ENCODE data around the gene FAM222A.

FAM222A gene

DNA sequence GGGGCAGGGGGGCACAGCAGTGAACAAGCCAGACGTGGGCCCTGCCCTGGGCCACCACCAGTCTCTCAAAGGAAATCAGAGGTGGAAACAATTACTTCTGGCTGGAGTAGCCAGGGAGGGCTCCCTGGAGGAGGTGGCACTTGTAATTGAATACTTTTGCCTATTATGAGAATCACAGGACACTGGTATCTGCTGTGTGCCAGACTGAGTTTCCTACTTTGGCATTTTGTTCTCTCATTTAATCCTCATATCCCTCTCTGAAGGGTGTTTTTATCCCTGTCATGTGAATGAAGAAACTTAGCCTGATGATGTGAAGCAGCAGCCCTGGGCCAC is 7.2 kb downstream of the FAM222A start:
- Histone ChIP-seq H3K36me3 (replicated peaks; ENCODE audit: insufficient read depth, low read length) (no peaks in the 10 kb centered on the region), H3K27me3 (replicated peaks; ENCODE audit: insufficient read depth, low read length) (no peaks in the 10 kb centered on the region), H3K4me3 (ENCODE audit: low read length) (no peak overlapping the region), H2AFZ (ENCODE audit: low read length) (no peak overlapping the region), H4K20me1 (ENCODE audit: insufficient read depth, low read length) (no peaks in the 10 kb centered on the region), H3F3A (ENCODE audit: insufficient read depth, low read length) (no peaks in the 10 kb centered on the region), H3K9me2 (replicated peaks; ENCODE audit: insufficient read depth, low read length) (no peaks in the 10 kb centered on the region), H3K9ac (ENCODE audit: low read length) (no peak overlapping the region), H3K79me2 (ENCODE audit: low read length) (no peaks in the 10 kb centered on the region), H3K4me2 (ENCODE audit: low read depth, low read length) (no peak overlapping the region), H3K27ac (ENCODE audit: low read length) (no peak overlapping the region), H3K9me3 (replicated peaks; ENCODE audit: insufficient read depth, low read length) (no peaks in the 10 kb centered on the region), H3K4me1 (ENCODE audit: low read length) (no peaks in the 10 kb centered on the region)
- DNase-seq = no peak
- TF ChIP-seq EZH2phosphoT487 (IDR thresholded peaks at IDR 0.05; ENCODE audit: low read length) (no peak), EZH2 (optimal IDR thresholded peaks at IDR 0.05; ENCODE audit: low read depth, low read length) (no peak)
- TF ChIP-seq, protein P1, sequence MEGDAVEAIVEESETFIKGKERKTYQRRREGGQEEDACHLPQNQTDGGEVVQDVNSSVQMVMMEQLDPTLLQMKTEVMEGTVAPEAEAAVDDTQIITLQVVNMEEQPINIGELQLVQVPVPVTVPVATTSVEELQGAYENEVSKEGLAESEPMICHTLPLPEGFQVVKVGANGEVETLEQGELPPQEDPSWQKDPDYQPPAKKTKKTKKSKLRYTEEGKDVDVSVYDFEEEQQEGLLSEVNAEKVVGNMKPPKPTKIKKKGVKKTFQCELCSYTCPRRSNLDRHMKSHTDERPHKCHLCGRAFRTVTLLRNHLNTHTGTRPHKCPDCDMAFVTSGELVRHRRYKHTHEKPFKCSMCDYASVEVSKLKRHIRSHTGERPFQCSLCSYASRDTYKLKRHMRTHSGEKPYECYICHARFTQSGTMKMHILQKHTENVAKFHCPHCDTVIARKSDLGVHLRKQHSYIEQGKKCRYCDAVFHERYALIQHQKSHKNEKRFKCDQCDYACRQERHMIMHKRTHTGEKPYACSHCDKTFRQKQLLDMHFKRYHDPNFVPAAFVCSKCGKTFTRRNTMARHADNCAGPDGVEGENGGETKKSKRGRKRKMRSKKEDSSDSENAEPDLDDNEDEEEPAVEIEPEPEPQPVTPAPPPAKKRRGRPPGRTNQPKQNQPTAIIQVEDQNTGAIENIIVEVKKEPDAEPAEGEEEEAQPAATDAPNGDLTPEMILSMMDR (IDR thresholded peaks at IDR 0.05; ENCODE audit: low read length) = no peak

GRCh38 chr12:109721276-109721675 is 7.7 kb downstream of the FAM222A start:
- Histone ChIP-seq H3K27ac (ENCODE audit: low read length) (no peak overlapping the region), H3K79me2 (ENCODE audit: low read length) (no peaks in the 10 kb centered on the region), H3K36me3 (replicated peaks; ENCODE audit: insufficient read depth, low read length) (no peaks in the 10 kb centered on the region), H3K27me3 (replicated peaks; ENCODE audit: insufficient read depth, low read length) (no peaks in the 10 kb centered on the region), H3K4me2 (ENCODE audit: low read depth, low read length) (no peak overlapping the region), H3K9me3 (replicated peaks; ENCODE audit: insufficient read depth, low read length) (no peaks in the 10 kb centered on the region), H3K9me2 (replicated peaks; ENCODE audit: insufficient read depth, low read length) (no peaks in the 10 kb centered on the region), H3K9ac (ENCODE audit: low read length) (no peak overlapping the region), H3K4me1 (ENCODE audit: low read length) (no peaks in the 10 kb centered on the region), H4K20me1 (ENCODE audit: insufficient read depth, low read length) (no peaks in the 10 kb centered on the region), H2AFZ (ENCODE audit: low read length) (no peak overlapping the region), H3F3A (ENCODE audit: insufficient read depth, low read length) (no peaks in the 10 kb centered on the region), H3K4me3 (ENCODE audit: low read length) (no peak overlapping the region)
- no peak for DNase-seq
- TF ChIP-seq, protein P1 (IDR thresholded peaks at IDR 0.05; ENCODE audit: low read length) = no peak

GRCh38 chr12:109722022-109722720 is 8.5 kb downstream of the FAM222A start:
- H3K27me3 ChIP-seq (replicated peaks; ENCODE audit: insufficient read depth, low read length) = no peaks in the 10 kb centered on the region
- no peaks in the 10 kb centered on the region for H3K9me3 ChIP-seq (replicated peaks; ENCODE audit: insufficient read depth, low read length)
- H3F3A ChIP-seq (ENCODE audit: insufficient read depth, low read length) = no peaks in the 10 kb centered on the region
- H3K79me2 ChIP-seq (ENCODE audit: low read length) = no peaks in the 10 kb centered on the region
- no peaks in the 10 kb centered on the region for H3K4me1 ChIP-seq (ENCODE audit: low read length)
- no peaks in the 10 kb centered on the region for H3K36me3 ChIP-seq (replicated peaks; ENCODE audit: insufficient read depth, low read length)
- no peak overlapping the region for H2AFZ ChIP-seq (ENCODE audit: low read length)
- TF ChIP-seq EZH2phosphoT487 (IDR thresholded peaks at IDR 0.05; ENCODE audit: low read length) (no peak), EZH2 (optimal IDR thresholded peaks at IDR 0.05; ENCODE audit: low read depth, low read length) (no peak)
- TF ChIP-seq, protein P1 (IDR thresholded peaks at IDR 0.05; ENCODE audit: low read length) = no peak
- H3K9ac ChIP-seq (ENCODE audit: low read length) = no peak overlapping the region
- H3K4me3 ChIP-seq (ENCODE audit: low read length) = no peak overlapping the region
- H4K20me1 ChIP-seq (ENCODE audit: insufficient read depth, low read length) = no peaks in the 10 kb centered on the region
- H3K4me2 ChIP-seq (ENCODE audit: low read depth, low read length) = no peak overlapping the region
- no peak for DNase-seq
- no peak overlapping the region for H3K27ac ChIP-seq (ENCODE audit: low read length)
- no peaks in the 10 kb centered on the region for H3K9me2 ChIP-seq (replicated peaks; ENCODE audit: insufficient read depth, low read length)

Data from MM.1S (cell line).